Activated effector memory CD4-positive, alpha-beta T cell treated with Interleukin-2 at 50 U/mL for 16 hours (primary cell): Measurements from ENCODE around the gene MCF2L.

Experiments used
- DNase-seq: peaks from one replicate; pipeline ENCODE4 v3.0.0-alpha.2; 2020

MCF2L gene

DNA sequence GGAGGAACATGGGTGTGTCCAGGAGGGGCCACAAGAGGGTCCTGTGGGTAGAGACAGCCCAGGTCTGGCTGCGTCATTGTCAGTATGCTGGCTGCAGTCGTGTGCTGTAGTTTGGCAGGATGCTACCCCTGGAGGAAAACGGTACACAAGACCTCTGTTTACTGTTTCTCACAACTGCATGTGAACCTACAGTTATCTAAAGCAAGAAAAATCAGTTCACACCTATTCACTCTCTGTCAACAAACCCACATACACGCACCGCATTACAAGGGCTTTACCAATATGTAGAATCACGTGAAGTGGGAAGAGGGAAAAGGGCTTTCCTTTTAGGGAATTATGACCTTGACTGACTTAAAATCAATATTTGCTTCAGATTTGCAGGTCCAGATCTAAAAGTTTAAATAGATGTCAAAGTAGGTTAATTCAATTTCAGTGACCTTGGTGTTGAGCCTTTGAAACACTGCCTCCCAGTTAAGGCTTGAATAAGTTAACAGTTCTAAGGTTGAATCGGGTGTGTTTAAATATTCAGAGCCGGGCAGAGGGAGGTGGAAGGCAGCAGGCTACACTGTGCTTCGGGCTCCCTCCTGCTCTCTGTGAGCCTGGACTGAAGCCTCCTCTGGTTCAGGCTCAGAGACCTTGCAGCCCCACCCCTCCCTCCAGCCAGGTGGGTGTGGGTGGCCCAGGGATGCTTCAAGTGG, 17.2 kb upstream of the MCF2L start:
- DNase-seq: no peak

DNA sequence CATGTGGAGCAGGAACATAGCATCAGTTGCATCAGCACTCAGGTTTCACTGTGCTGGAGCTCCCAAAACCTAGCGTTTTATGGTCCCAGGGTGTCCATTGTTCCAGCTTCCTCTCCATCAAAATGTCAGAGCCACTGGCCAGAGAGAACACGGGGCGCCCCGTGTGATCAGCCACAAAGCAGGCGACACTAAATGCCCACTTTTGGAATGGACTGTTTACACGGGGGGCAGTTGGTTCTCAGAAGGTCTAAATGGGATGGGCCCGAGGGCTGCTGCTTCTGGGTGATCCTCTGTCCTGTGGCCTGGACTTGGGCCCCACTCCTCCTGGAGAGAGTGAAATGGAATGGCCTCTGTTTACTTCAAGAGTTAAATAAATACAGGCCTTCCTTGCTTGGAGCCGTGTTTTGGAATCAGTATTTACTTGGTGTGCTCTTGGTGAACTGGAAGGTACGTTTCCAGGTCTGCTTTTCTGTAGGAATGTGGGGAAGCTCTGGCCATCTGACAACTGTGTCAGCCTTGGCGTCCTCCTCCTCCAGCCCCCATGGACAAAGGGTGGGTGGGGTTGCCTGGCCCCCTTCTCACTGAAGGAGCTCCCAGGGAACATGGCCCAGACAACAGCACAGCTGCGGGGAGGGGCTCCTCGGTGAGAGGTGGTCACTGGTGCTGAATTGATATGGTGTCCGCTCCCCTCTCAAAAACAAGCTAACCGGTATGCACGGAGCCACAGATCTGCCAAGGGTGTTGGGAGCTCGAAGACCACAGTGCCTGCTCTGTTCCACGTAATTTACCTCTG, 16.1 kb upstream of the MCF2L start:
- DNase-seq: no peak

DNA sequence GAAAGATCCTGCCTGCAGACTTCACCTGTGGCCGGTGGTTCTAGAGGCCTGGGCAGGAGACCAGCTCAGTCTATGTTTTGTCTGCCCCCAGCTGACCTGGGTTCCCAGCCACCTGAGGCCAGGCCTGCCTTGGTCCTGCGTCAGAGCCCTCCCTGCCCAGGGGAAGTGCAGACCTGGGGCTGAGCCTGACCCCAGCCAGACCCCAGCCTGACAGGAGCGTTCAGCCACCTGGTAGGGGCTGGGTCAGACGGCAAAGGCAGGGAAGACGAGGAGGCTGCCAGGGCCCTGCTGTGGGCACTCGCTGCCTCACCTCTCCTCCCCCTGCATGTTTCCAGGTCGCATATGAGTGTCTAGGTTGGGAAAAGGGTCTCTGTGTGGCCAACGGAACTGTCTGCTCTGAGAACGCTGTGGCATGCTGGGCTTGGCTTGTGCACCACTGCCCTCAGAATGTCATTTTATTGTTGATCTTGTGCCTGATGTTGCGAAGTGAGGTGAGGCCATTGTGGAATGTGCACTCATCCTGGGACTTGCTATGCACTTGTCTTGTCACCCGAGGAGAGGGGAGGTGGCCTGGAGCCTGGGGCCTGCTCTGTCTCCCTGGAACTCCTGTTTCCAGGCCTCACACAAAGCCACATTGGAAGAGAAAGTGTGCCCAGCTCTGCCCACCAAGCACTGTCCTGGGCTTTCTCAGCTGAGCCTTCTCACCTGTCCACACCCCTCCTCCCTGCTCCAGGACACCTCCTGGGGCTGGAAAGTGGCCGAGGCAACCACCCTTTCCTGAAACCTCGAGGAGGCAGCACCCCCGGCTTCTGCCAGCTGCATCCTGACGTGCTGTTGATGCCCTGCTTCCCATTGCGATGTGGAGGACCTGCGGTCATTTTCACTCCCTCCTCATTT, 15.2 kb upstream of the MCF2L start:
- DNase-seq: no peak

DNA sequence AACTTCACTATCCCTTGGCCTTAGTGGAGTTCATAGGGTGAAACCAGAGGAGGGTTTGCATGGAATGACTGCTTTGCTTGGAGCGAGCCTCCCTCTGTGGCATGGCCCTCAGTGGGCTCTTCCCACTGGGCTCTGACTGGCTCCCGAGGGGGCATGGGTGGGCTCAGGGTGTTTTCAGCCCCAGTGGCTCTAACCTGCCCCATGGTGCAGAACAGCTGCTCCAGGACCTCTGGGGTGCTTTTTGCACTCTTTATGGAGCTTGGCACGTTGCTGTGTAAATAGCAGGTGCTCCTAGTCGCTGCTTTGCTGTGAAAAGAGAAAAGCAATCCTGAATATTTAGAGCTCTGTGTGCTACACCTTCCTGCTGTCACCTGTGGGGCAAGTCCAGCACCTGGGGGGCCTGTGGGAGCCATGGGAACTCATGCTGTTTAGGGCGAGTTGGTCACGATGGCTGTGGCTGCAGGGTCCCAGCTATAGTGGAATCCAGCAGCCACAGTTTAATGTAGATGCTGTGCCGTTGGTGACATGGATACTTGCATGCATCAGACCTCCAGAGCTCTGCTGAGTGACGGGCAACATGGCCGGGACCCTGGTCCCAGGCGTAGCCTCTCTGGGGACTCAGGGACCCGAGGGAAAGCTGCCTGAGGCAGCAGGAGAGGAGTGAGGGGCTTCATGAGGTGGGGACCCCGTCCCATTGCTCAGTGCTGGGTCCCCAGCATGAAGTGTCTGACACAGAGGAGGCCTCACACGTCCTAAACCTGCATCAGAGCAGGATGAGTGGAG, 14.3 kb upstream of the MCF2L start:
- DNase-seq: no peak

DNA sequence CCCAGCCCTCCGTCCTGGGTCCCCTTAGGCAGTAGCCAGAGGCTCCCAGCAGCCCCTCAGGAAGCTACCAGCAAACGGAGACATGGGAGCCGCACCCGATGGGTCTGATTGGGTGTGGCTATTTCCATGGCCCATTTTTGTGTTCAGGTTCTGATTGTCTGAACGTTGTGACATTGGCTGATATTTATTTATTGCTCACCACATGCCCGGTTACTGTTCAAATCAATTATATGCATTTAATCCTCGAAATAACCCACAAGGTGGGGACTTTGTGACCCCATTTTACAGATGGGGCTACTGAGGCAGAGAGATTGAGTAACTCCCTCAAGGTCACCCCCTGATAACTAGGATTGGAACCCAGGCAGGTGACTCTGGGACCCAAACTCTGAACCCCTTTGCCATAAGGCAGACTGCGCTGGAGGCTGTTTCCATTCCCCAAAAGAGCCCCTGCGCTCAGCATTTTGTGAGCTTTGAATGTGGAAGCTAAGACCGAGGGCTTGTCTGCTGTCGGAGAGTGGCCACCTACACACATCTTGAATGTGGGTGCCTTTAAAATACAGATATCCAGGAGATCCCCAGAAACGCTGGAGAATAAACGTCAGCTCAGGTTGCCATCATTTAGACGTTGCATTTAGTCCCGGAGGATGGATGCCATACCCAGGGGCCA, 13.6 kb upstream of the MCF2L start:
- no peak for DNase-seq

DNA sequence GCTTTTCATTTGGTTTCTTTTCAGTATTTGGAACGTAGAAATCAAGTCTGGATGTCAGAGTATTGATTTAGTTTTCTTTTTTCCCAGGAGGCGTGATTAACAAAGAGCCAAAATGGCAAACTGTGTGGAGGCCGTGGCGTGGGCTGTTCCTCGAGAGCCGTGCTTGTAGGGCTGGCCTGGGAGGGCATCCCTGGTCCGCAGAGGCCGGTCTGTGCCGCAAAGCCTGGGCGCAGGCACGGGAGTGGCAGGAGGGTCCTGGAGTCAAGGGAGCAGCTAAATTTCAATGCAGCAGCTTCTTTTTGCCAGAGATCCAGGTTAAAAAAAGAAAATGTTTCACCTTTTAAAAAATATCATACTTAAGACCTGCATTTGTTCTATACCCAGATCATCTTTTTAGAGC, 13.1 kb upstream of the MCF2L start:
- no peak for DNase-seq

DNA sequence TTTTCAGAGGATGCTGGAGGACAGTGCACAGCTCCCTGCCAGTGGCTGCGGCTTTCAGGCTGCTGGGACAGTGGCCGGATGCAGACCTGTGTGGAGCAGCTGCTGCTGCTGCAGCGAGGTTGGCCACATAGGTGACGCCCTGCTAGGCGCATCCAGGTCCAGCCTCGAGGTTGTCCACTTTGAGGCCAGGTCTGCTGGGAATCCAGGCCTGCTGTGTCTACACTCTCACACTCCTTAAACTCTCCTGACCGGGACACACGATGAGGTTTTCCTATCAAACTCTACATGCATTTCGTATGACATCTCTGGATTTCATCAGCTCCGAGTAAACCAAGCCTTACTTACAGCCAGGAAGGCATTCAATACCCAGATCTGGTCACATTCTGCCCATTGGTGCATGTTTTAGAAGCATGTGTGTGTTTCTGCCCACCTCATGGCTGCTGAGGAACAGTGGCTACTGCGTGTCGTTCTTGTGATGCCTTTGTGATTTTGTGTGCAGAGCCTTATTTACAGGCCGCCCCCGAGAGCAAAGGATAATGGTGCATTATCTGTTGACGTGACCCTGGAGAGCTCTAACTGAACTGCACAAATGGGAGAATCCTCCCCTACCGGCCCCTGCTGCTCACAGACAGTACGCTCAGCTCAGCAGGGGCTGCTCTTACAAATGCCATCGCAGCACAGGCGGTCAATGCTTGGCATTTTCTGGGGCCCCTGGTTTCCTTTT, 12.3 kb upstream of the MCF2L start:
- DNase-seq: no peak

DNA sequence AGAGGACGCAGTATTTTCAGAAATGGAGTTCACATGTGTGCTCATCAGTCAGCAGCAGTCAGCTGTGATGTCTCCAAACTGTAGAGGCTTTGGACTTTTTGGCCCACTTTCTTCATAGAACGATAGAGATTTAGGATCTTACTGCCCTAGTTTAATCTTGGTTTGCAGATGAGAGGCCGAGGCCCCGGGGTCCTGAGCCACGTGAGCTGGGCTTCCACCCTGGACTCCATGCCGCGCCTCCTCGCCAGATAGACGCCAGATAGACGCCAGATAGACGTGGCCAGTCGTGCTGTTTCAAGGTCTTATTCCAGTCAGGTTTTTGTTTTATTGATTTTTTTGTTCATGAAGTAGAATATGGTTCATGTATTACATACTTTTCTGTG, 11.7 kb upstream of the MCF2L start:
- no peak for DNase-seq

DNA sequence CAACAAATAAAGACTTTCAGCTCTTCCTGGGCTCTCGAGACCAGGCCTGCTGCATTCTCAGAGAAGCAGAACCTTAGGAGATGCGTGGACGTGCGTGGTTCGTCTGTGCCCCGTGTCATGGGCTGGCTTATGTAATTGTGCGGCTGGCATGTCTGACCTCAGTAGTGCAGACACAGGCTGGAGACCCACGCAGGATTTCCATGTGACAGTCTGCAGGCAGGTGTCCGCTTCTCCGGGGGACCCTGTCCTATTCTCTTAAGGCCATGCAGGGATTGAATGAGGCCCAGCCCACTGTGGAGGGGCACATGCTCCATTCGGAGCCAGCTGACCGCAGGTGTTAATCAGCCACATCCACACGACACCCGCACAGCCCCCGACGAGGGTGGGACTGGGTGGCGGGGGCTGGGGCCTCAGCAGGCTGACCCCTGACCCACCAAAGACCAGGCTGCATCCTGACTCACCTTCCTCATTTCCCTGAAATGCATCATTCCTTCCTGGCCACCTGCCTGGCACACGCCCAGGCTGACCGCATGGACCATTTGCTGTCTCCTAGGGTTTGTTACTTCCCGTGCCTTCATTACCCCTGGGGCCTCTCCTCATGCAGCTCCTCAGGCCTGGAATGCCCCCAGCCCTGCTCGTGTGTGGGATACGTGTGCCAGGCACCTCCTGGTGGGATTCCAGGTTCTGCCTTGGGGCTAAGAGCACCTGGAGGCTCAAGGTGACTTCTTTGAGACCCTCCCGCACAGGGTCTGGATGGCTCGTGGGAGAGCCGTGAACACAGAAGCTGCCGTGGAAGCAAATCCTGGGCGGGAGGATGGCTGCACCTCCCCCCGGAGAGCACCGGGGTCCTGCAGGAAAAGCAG, 10.7 kb upstream of the MCF2L start:
- DNase-seq: no peak

DNA sequence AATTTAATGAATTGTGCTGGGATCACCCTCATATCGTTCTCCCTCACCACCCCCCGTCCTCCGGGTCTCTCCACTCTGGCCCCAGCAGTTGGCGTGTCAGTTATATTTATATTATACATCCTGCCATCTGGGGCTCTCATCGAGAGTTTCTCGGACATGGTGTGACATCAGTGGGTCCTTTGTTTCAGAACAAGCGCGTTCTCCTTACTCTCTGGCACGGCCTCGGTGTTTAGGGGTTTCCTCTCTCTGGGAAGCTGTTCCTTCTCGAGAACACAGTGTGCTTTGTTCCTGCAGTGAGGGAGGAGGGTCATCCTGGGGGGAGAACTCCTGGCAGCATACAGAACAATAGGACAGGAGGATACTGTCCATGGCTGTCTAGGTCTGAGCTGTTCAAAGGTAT, 9.8 kb upstream of the MCF2L start:
- DNase-seq: no peak

DNA sequence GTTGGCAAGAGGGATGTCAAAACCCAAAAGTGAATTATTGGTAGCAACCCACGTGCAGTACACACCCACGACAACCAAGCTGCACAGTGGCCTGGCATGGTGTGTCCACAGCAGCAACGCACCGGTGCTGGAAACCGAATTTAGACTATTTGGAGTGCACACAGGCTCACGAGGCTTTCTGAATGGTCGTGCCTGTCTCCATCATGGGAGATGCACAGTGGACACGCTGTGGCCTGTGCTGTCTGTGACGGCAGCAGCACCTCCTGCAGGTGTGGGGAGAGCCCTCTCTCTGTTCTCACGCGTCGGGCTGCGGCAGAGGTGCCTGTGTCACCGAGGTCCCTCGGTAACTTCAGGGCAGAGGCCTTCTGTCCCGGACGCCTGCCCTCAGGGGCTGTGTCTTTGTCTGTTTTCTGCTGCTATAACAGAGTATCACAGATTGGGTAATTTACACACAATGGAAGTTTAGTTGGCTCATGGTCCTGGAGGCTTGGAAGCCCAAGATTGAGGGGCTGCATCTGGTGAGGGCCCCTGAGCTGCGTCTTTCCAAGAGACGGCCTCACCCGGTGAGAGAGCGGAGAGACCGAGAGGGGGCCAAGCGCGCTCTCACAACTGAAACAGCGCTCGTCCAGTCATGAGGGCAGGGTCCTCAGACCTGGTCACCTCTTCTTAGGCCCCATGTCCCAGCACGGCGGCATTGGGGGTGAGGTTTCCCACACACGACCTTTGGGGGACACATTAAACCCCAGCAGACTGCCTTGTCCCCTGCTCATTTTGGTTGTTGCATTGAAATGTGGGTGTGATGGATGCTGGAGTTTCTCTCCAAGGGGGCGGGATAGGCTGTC, 9.1 kb upstream of the MCF2L start:
- DNase-seq: no peak

DNA sequence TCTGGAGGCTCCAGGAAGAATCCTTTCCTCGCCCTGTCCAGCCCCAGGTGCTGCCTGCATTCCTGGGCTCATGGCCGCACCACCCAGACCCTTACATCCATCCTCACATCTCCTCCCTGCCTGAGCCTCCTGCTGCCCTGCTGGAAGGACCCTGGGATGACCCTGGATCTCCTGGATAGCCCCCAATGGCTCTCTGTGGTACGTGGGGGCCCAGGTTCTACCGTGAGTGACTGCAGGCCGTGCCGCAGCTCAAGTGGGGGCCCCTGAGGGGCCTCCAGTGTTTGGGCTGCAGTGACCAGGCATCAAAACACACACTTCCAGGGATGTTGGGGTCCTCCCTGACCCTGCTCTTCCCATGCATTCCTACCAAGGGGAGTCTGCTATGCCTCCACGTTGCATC, 8.3 kb upstream of the MCF2L start:
- DNase-seq: no peak

DNA sequence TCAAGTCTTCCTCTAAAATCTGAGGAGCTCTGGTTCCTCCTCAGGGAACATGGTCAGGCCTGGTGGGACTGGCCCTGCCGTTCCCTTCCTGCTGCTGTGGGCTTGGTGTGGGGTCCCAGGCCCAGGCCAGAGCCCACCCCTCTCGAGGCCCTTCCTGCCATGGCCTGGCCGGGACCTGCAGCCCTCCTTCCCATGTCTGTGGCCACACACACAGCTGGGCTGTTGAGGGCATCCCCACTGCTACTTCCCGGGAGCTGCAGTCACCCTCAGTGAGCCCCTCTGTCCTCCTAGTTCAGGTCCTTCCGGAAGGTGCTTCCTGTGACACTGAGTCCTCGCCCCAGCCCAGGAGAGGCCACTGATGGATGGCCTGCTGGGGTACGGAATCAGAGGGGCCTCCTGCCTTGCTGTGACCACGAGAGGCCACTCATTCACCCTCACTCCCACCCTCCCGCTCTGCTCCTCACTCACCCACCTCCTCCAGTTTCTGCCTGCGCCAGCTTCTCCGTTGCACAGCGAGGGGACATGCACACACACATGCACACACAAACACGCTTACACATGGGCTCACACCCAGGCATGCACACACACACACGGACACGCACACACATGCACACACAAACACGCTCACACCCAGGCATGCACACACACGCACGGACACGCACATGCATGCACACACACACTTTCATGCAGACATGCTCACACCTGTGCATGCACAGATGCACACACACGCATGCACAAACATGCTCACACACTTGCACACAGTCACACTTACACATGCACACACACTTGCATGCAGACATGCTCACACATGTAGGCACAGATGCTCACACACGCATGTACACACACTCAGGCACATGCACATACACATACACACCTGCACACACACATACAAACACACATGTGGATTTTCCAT, 7.3 kb upstream of the MCF2L start:
- no peak for DNase-seq

DNA sequence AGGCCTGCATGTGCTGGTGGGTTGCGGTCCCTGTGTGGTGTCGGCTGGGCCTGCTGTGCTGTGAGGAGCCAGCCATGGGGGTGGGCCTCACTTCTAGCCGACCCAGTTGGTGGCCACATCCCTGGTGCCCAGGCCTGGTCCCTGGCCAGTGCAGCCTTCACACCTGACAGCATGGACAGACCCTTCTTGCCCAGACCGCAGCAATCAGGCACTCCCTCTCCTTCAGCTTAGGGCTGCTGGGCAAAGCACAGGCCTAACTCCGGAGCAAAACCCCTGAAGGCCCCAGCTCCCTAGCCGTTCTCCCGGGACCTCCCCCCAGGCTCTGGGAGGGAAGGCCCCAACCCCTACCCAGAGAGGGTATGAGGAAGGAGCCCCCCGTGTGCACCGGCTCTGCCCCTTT, 6.6 kb upstream of the MCF2L start:
- no peak for DNase-seq

DNA sequence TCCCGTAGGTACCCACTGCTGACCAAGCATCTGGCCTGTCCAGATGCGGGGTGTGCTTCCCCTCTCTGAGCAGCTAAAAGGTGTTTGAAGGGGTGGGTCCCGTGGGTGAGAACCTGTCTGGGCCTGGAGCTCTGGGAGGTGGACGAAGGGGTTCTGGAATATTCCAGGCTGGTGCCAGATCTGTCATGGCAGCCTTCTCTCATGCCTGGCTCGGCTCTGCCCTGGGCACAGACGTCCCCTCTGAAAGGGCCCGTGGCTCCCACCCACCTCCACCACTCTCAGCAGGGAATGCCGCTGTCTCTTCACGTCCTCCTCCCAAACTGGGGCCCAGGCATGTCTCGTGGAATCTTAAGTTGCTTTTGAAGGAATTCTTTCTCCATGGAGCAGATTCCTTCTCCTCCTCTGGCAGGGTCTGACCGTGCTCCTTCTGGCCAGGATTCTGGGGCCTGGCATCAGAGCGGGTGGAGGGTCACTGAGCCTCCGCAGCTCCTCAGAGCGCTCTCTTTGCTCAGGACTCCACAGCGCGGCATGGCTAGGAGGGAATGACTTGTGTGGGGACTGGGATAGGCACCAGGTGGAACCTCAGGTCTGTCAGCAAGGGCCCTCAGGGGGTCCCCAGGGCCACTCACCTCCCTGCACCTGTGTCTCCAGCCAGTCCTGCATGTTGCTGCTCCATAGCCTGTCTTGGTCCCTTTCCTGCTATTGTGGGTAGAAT, 5.9 kb upstream of the MCF2L start:
- DNase-seq: no peak

DNA sequence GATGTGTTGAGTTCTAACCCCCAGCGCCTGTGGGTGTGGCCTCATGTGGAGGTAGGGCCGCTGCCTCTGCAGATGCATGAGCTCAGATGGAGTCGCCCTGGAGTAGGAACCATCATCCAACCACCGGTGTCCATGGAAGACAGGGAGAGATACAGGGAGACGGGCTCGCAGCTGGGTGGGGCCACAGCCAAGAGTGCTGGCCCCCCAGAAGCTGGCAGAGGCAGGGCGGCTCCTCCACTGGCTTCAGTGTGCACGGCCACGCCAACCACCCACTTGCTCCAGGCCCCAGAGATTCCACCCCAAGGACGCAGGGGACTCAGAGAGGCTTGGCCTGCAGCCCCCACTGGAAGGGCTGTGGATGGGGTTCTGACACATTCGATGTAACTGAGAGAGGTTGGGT, 5.4 kb upstream of the MCF2L start:
- DNase-seq: no peak

DNA sequence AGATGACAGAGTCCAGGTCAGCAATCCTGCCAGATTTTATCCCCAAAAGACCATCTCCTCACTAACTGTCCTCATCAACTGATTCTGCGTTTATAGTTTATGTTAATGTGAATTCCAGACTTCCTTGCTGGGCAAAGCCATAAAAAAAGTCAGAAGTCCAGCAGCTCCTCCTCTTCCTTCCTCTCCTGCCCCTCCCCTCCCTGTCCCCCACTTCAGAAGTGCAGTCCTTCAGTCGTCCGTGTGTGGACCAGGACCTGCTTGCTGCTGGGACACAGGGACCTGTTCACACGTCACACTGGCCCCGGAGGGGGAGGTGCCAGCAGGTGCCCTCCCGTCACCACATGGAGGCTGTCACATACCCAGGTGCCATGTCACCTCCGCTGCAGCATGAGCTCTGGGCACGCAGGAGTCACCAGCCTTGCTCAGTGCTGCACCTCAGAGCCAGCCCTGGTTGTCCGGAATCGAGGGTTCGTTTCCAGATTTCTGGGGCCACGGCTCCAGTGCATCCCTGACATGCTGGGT, 4.0 kb upstream of the MCF2L start:
- DNase-seq: no peak
